Trophoblast cell (in vitro differentiated cells and primary cell): ENCODE results near the gene OR6C75.
"Not testable (repeated sequence)": the region's sequence is repeated elsewhere in the genome, so short reads cannot be mapped to it uniquely, and the experiment has no call there.

Source experiments
- DNase-seq, 2 donors: peaks; one replicate each; pipeline ENCODE4 v3.0.0-alpha.2; 2016
- H2AFZ ChIP-seq: 2 replicates; pipeline ENCODE4 v1.6.1; 2013; ENCODE audit warnings: low read length, moderate library complexity, mild to moderate bottlenecking; ENCODE audit not compliant: insufficient read depth, poor library complexity
- H2AK5ac ChIP-seq: 2 replicates; pipeline ENCODE4 v1.6.1; 2013; ENCODE audit warnings: mild to moderate bottlenecking, low read length
- H2BK120ac ChIP-seq: 2 replicates; pipeline ENCODE4 v1.6.1; 2013; ENCODE audit warnings: low read length, mild to moderate bottlenecking, moderate library complexity; ENCODE audit not compliant: insufficient read depth, poor library complexity
- H2BK12ac ChIP-seq: 2 replicates; pipeline ENCODE4 v1.6.1; 2013; ENCODE audit warnings: mild to moderate bottlenecking, low read length, moderate library complexity
- H2BK5ac ChIP-seq: 2 replicates; pipeline ENCODE4 v1.6.1; 2013; ENCODE audit warnings: low read length, low read depth, moderate library complexity, mild to moderate bottlenecking; ENCODE audit not compliant: poor library complexity
- H3K14ac ChIP-seq: 2 replicates; pipeline ENCODE4 v1.6.1; 2013; ENCODE audit warnings: mild to moderate bottlenecking, low read length
- H3K18ac ChIP-seq: 2 replicates; pipeline ENCODE4 v1.6.1; 2013; ENCODE audit warnings: mild to moderate bottlenecking, low read length
- H3K23ac ChIP-seq: 2 replicates; pipeline ENCODE4 v1.6.1; 2013; ENCODE audit warnings: low read length
- H3K27ac ChIP-seq: 2 replicates; pipeline ENCODE4 v1.5.1; 2013; ENCODE audit warnings: low read depth, mild to moderate bottlenecking, inconsistent platforms, low read length, moderate library complexity
- H3K27me3 ChIP-seq: 2 replicates; pipeline ENCODE4 v1.6.1; 2013; ENCODE audit warnings: inconsistent platforms, mild to moderate bottlenecking, low read length, moderate library complexity; ENCODE audit not compliant: insufficient read depth
- H3K36me3 ChIP-seq, 2 experiments: 1 replicate in 1 of 2; 2 replicates in 1 of 2; pipeline ENCODE4 v1.6.1; 2013; ENCODE audit warnings: low read length in 2 of 2, mild to moderate bottlenecking in 2 of 2, moderate library complexity in 1 of 2; ENCODE audit not compliant: insufficient read depth in 2 of 2, control insufficient read depth in 1 of 2
- H3K4ac ChIP-seq: 2 replicates; pipeline ENCODE4 v1.6.1; 2013; ENCODE audit warnings: low read depth, mild to moderate bottlenecking, low read length, moderate library complexity
- H3K4me1 ChIP-seq, 2 experiments: 1 replicate in 1 of 2; 2 replicates in 1 of 2; pipeline ENCODE4 v1.6.1; 2013; ENCODE audit warnings: low read length in 2 of 2, mild to moderate bottlenecking in 2 of 2, moderate library complexity in 1 of 2; ENCODE audit not compliant: insufficient read depth in 2 of 2, control insufficient read depth in 1 of 2
- H3K4me2 ChIP-seq: 2 replicates; pipeline ENCODE4 v1.6.1; 2013; ENCODE audit warnings: inconsistent platforms, mild to moderate bottlenecking, low read length, moderate library complexity
- H3K4me3 ChIP-seq: 2 replicates; pipeline ENCODE4 v1.5.1; 2013; ENCODE audit warnings: mild to moderate bottlenecking, low read depth, low read length, inconsistent platforms
- H3K79me1 ChIP-seq: one replicate; pipeline ENCODE4 v1.6.1; 2013; ENCODE audit warnings: low read length
- H3K79me2 ChIP-seq: 2 replicates; pipeline ENCODE4 v1.6.1; 2013; ENCODE audit warnings: low read length, mild to moderate bottlenecking; ENCODE audit not compliant: control insufficient read depth, insufficient read depth, poor library complexity
- H3K9ac ChIP-seq: 2 replicates; pipeline ENCODE4 v1.6.1; 2013; ENCODE audit warnings: mild to moderate bottlenecking, low read length
- H3K9me3 ChIP-seq: 2 replicates; pipeline ENCODE4 v1.6.1; 2013; ENCODE audit warnings: low read depth, mild to moderate bottlenecking, control low read depth, inconsistent platforms, low read length; ENCODE audit not compliant: insufficient read depth
- H4K12ac ChIP-seq: 2 replicates; pipeline ENCODE4 v1.6.1; 2013; ENCODE audit warnings: low read depth, mild to moderate bottlenecking, low read length, moderate library complexity
- H4K8ac ChIP-seq: 2 replicates; pipeline ENCODE4 v1.6.1; 2013; ENCODE audit warnings: low read depth, mild to moderate bottlenecking, low read length, moderate library complexity
- H4K91ac ChIP-seq: one replicate; pipeline ENCODE4 v1.6.1; 2013; ENCODE audit warnings: low read depth, mild to moderate bottlenecking, low read length, moderate library complexity
- WGBS: extraction: QIAGEN DNeasy Blood & Tissue Kit; methylation state at CpG from one replicate; pipeline ENCODE4 v1.1.7; 2013; ENCODE audit warnings: missing lambda C conversion rate; ENCODE audit not compliant: insufficient read length, insufficient coverage; ENCODE audit errors: extremely low coverage; 5-methylcytosine and 5-hydroxymethylcytosine counted together

The OR6C75 gene

GRCh38 chr12:55330446-55330845, 32.3 kb upstream of the OR6C75 start, which contains the start of gene OR6C3:
OR6C3 (plus strand) TSS chr12:55330746; CDS start chr12:55331701, 955 bp downstream.
- Histone ChIP-seq H2AK5ac (no peak within 1 kb of the TSS), H3K79me1 (no peaks in the 10 kb centered on the region), H2AFZ (no peak within 1 kb of the TSS), H3K27me3 (no peaks in the 10 kb centered on the region), H3K9ac (no peak within 1 kb of the TSS), H3K4me3 (no peak within 1 kb of the TSS), H3K18ac (no peak within 1 kb of the TSS), H4K91ac (no peak within 1 kb of the TSS), H2BK12ac (no peak within 1 kb of the TSS), H3K79me2 (no peaks in the 10 kb centered on the region), H2BK5ac (no peak within 1 kb of the TSS), H3K4me2 (no peak within 1 kb of the TSS), H3K9me3 (no peaks in the 10 kb centered on the region), H4K12ac (no peak within 1 kb of the TSS), H3K4me1 (no peaks in the 10 kb centered on the region), H3K36me3 (no peaks in the 10 kb centered on the region), H2BK120ac (no peak within 1 kb of the TSS), H3K4ac (no peak within 1 kb of the TSS), H3K14ac (no peak within 1 kb of the TSS), H3K23ac (no peak within 1 kb of the TSS), H4K8ac (no peak within 1 kb of the TSS), H3K27ac (no peak within 1 kb of the TSS)
- no CpG with 5 or more reads among the region's 1 CpG for WGBS
- no peak for DNase-seq

GRCh38 chr12:55336002-55336401, 26.8 kb upstream of the OR6C75 start:
- no peak overlapping the region for H3K23ac ChIP-seq
- no peaks in the 10 kb centered on the region for H3K27me3 ChIP-seq
- no peak overlapping the region for H2BK12ac ChIP-seq
- WGBS = no CpG with 5 or more reads among the region's 10 CpGs
- no peaks in the 10 kb centered on the region for H3K79me2 ChIP-seq
- no peak overlapping the region for H2BK120ac ChIP-seq
- DNase-seq = no peak
- H3K27ac ChIP-seq = no peak overlapping the region
- H3K4me1 ChIP-seq = no peaks in the 10 kb centered on the region
- no peak overlapping the region for H3K9ac ChIP-seq
- H3K14ac ChIP-seq = no peak overlapping the region
- no peak overlapping the region for H4K8ac ChIP-seq
- no peak overlapping the region for H2BK5ac ChIP-seq
- no peaks in the 10 kb centered on the region for H3K79me1 ChIP-seq
- no peak overlapping the region for H3K4me2 ChIP-seq
- no peak overlapping the region for H4K12ac ChIP-seq
- no peak overlapping the region for H3K4me3 ChIP-seq
- no peak overlapping the region for H2AFZ ChIP-seq
- H4K91ac ChIP-seq = no peak overlapping the region
- no peak overlapping the region for H3K18ac ChIP-seq
- no peaks in the 10 kb centered on the region for H3K36me3 ChIP-seq
- no peaks in the 10 kb centered on the region for H3K9me3 ChIP-seq
- H2AK5ac ChIP-seq = no peak overlapping the region
- H3K4ac ChIP-seq = no peak overlapping the region

- H2AK5ac ChIP-seq, H4K12ac ChIP-seq, H2BK120ac ChIP-seq, H3K14ac ChIP-seq, H3K4ac ChIP-seq, H3K23ac ChIP-seq, H3K27ac ChIP-seq, H3K27me3 ChIP-seq, H3K79me1 ChIP-seq, H4K8ac ChIP-seq, H3K9me3 ChIP-seq, H3K4me1 ChIP-seq, H3K36me3 ChIP-seq, H3K9ac ChIP-seq, H3K4me2 ChIP-seq, H2BK5ac ChIP-seq, H2BK12ac ChIP-seq, H3K4me3 ChIP-seq, DNase-seq, H3K79me2 ChIP-seq, H3K18ac ChIP-seq, H4K91ac ChIP-seq, H2AFZ ChIP-seq: not testable (repeated sequence)
- no CpG with 5 or more reads among the region's 4 CpGs for WGBS
Observed at GRCh38 chr12:55355338-55355737, 7.4 kb upstream of the OR6C75 start.

GRCh38 chr12:55365086-55365485, 2.3 kb downstream of the OR6C75 start:
- H4K8ac ChIP-seq = no peak overlapping the region
- H3K4me3 ChIP-seq = no peak overlapping the region
- peaks cover 0 to 3% of the 10 kb centered on the region in 2 experiments for H3K4me1 ChIP-seq
- no peak overlapping the region for H3K4ac ChIP-seq
- no peaks in the 10 kb centered on the region for H3K36me3 ChIP-seq
- no peak overlapping the region for H3K27ac ChIP-seq
- no peaks in the 10 kb centered on the region for H3K79me2 ChIP-seq
- no peak overlapping the region for H3K14ac ChIP-seq
- H3K9ac ChIP-seq = no peak overlapping the region
- H2AK5ac ChIP-seq = no peak overlapping the region
- no peak overlapping the region for H4K91ac ChIP-seq
- no CpG with 5 or more reads among the region's 3 CpGs for WGBS
- no peaks in the 10 kb centered on the region for H3K9me3 ChIP-seq
- H2BK12ac ChIP-seq = no peak overlapping the region
- no peak overlapping the region for H2AFZ ChIP-seq
- no peaks in the 10 kb centered on the region for H3K27me3 ChIP-seq
- peak; percentile 71 to 90 for DNase-seq
- no peak overlapping the region for H2BK120ac ChIP-seq
- no peak overlapping the region for H3K23ac ChIP-seq
- no peak overlapping the region for H2BK5ac ChIP-seq
- H3K18ac ChIP-seq = no peak overlapping the region
- peak overlapping the region; percentile 19 for H3K4me2 ChIP-seq
- H4K12ac ChIP-seq = no peak overlapping the region
- H3K79me1 ChIP-seq = no peaks in the 10 kb centered on the region
